ENCODE measurements around the gene TTC27.
"Not testable (repeated sequence)": the region's sequence is repeated elsewhere in the genome, so short reads cannot be mapped to it uniquely, and the experiment has no call there.

The TTC27 gene

GRCh38 chr2:32721376-32721775 is 93.5 kb downstream of the TTC27 start:
- no peak for DNase-seq

- DNase-seq: no peak
Observed at GRCh38 chr2:32723467-32724079, 95.7 kb downstream of the TTC27 start.

GRCh38 chr2:32726678-32727077 is 98.8 kb downstream of the TTC27 start:
- DNase-seq: not testable (repeated sequence)

DNA sequence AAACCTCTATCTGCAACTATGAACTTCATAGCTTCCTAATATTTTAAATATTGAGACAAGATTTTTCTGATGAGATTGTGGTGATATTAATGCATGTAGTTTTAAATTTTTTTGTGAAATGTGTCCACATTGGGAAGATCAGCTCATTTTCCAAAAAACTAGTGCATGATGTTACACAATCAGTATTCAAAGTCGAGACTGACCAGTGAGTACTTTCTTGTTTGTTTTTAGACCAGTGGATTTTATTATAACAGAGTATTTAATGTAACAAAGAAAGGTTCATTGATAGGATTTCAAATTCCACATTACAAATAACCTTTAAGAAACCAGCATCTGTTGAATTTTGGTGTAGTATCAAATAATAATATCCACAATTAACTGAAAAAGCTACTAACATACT is 99.3 kb downstream of the TTC27 start:
- DNase-seq: no peak

- not testable (repeated sequence) for DNase-seq
Observed at GRCh38 chr2:32730958-32731357, 103.1 kb downstream of the TTC27 start.

DNA sequence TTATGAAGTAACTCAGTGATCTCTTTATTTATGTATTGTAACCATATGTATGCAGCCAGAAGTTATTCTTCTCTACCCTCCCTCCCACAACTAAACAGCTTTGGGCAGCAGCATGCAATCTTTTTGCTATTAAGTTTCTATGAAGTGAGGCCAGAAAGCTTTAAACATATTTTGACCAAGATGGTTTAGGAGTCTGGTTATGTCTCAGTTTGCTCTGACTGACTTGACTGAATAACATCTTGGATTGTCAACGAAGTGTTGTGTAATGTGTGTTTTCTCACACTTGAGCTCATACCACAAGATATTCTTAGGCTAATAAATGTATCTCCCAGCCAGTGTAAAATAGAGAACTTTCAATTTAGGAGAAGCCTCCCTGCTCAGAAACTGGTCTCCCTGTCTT is 104.3 kb downstream of the TTC27 start:
- no peak for DNase-seq

DNA sequence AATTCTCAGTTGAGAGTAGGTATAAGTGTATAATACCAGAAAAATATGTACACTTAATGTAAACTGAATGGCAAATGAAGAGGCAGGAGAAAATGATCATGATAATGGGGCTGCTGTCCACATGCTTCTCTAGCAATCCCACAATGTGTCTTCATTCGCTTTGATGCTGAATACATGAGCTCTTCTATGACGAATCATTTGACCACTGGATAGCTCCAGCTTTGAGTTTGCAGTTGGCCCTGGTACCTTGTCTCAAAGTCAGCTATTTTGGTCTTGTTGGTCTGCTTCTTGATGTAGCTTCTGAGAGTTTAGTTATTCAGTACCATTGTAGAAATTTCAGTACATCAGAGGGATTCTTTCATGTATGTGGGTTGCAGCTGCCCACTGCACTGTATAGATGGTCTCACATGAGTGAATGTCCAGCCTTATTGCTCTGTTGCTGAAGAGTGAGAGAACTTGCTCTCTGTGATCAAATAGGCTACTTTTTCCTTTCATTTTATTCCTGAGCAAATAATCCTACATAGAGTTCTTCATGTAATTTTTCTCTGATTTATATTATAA is 105.1 kb downstream of the TTC27 start:
- DNase-seq: no peak

DNA sequence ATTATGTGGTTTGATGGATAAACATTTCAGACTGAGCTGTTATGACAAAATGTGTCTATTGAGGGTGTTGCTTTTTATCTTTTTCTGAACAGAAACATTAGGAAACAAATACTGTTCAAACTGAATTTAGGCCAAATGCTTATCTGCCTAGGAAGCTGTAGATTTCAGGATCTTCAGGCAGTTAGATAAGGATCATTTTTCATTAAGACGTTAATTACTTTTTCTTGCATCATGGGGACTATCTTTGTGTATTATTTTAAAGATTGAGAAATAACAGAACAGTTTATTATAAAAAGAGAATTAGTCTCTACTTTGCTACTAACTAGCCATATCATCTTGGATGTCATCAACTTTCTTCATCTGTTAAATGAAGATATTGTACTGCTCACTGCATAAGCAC is 107.5 kb downstream of the TTC27 start:
- DNase-seq: no peak

DNA sequence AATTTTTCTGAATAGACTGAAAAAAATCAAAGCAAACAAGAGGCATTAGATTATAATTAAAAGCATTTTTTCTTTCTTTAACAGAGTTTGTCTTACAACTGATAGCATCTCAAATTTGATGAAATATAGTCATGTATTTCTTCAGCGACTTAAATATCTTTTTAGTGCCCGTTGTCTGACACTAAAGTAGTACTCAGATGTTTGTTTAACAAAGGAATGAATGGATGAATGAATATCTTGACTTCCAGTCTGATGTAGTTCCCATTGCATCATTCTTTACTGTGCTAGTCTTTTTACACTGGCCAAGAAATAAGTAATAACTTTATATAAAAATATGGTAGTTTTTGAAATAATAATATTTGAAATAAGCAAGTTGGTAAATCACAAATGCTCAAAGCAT is 111.1 kb downstream of the TTC27 start:
- DNase-seq: no peak

GRCh38 chr2:32739664-32740063 is 111.8 kb downstream of the TTC27 start:
- DNase-seq: no peak

- no peak for DNase-seq
Observed at GRCh38 chr2:32741575-32741974, 113.7 kb downstream of the TTC27 start.

DNA sequence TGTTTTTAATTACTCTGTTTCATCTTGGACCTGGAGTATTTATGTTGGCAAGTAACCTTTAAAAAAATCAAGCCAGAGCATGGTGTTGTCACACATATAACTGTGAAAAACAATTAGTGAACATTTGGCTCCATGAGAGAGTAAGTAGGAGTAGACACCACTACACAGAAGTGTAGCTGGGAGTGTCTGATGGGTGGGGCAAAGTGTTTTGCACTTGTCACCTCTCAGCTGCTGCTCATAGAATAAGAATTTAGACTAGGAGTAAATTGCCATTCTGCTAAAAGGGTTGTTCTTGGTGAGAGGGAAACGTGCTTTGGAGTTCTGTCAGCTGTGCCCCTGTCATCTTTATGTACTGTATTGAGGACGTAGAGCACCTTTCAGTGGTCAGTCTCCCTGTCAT is 114.5 kb downstream of the TTC27 start:
- DNase-seq: no peak

GRCh38 chr2:32743480-32744236 is 115.8 kb downstream of the TTC27 start:
- DNase-seq: no peak

- DNase-seq: no peak
Observed at GRCh38 chr2:32745191-32745590, 117.3 kb downstream of the TTC27 start.

DNA sequence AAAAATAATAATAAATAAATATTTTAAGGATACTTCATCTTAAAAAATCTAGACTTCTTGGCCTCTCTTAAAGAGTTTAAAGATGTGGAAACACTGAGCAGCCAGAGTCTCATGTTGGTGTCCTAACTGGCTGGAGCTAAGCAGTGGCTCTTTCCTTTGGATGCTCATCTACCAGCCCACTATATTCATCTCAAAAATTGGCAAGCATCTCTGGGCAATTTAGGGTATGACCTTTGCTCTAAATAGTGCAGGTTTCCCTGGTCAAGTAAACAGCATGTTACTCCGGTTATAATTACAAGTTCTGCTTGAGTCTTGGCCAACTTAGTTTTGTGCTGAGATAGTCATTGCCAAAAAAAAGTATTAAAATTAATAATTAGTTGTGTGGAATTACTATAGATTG is 117.8 kb downstream of the TTC27 start:
- DNase-seq: no peak

GRCh38 chr2:32746669-32747068 is 118.8 kb downstream of the TTC27 start:
- no peak for DNase-seq

- no peak for DNase-seq
Observed at GRCh38 chr2:32748158-32748557, 120.3 kb downstream of the TTC27 start.

- no peak for DNase-seq
Observed at GRCh38 chr2:32750880-32751279, 123.0 kb downstream of the TTC27 start.

DNA sequence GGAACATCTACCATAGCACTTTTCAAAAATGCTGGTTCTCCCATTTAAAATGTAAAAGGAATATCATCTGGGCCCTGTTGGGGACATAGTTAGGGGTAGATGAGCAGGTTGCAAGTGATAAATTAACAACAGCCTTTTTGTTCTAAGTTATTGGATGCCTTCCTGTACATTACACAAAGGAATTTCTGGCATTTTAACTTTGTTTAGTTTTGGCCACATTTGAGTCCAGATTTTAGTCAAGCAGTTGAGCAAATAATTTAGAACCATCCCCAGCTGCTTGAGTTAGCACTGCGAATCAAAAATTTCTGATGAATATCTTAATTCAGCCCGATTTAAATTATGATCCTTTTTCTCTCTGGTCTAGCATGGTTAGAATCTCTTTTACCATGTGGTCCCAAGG is 124.4 kb downstream of the TTC27 start:
- DNase-seq: no peak

- no peak for DNase-seq
Observed at GRCh38 chr2:32752952-32753351, 125.1 kb downstream of the TTC27 start.

DNA sequence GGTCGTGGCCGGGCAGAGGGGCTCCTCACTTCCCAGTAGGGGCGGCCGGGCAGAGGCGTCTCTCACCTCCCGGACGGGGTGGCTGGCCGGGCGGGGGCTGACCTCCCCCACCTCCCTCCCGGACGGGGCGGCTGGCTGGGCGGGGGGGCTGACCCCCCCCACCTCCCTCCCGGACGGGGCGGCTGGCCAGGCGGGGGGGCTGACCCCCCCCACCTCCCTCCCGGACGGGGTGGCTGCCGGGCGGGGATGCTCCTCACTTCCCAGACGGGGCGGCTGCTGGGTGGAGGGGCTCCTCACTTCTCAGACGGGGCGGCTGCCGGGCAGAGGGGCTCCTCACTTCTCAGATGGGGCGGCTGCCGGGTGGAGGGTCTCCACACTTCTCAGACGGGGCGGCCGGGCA is 126.8 kb downstream of the TTC27 start:
- not testable (repeated sequence) for DNase-seq

DNA sequence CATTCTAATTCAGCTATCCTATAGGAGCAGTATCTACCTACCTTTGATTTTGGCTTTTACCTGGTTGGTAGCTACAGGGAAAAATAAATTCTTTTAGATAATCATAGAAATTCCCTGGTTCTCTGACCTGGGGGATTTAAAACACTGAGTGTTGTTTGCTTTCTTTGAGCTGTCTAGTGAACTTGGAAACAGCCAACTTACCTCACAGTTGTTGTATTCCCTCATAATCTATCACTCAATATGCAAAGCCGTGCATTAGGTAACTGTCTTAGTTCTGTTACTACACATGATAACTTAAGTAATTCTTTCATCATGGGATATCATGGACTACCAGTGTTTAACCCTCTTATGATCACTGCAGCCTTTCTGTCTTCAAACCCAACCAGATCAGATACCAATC is 127.8 kb downstream of the TTC27 start:
- DNase-seq: no peak

DNA sequence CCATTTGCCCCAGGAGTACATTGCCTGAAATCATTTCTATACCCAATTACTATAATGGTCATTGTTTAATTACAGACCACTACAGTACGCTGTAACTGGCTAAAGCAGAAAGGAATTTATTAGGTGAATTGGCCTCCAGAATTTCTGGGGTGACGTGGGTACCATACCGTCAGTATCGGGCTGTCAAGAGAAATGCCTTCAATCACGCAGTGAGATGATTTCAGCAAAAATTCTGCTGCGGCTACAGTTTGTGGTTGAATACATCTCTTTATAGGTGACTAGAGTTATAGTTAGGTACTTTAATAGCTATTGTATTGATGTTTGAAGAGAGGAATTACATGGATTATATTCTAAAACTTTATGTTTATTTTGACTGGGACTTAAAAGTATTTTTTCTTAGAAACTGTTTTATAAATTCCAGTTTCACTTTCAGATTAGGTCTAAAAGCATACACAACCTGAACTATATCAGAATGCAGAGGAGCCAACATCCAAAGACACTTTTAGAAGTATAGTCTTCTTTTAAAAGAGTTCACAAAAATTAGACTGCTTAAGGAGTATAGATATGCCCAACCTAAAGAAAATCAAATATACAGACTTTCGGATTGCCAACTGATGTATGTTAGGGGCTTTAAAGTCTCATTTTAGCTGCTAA is 128.4 kb downstream of the TTC27 start:
- DNase-seq: no peak

- DNase-seq: no peak
Observed at GRCh38 chr2:32758232-32758631, 130.4 kb downstream of the TTC27 start.
